CD4-positive, alpha-beta T cell treated with Interleukin-1 beta for 1 hour (primary cell): ENCODE results near the gene TMEM17.
A peak's percentile ranks its signal among the peaks of the same experiment; 100 is the strongest.

Experiments used
- DNase-seq, 2 donors: peaks; one replicate each; pipeline ENCODE4 v3.0.0-alpha.2; 2020 to 2022

Gene TMEM17

DNA sequence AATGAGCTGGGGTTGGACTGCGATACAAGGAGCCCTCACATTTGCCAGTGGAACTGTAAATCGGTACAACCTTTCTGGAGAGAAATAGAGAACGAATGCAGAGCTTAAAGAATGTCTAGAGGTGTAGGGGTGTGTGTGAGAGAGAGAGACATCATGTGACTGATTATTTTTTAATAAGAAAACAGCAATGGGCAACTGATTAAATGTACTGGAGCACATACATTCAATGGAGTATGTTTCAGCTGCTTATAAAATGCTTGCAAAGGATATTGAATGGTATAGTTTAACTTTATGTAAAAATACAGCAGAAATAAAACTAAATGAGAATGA, 391 bp upstream of the TMEM17 start:
- DNase-seq = no peak

DNA sequence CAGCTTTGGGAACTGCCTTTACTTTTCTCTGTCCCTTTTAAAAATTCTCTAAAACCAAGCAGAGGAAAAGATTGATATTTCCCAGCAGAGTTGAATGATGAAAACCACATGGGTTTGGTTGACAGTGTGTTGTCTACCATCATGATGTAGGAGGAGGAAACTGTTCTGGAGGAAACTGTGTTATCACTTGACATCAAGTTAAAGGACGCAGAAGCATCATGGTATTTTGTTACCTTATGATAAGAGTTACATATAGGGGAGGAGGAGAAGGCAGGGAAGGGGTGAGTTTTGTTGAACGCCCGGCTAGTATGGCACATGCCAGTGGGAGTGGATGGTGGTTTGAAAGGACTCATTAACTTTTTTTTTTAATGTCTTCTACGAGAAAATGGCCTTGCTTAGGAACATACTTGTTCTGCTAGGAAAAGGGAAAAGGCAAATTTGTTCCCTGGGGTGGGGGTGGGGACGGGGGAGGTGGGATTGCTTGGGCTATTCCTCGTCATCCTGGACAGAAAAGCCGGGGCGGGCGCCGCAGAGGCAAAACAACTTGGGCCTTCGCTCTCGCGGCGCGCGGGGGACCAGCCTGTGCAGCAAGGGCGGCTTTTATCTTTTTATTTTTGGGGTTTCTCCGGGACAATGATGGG, 766 bp downstream of the TMEM17 start:
- no peak for DNase-seq

- no peak for DNase-seq
These were observed 1.3 kb downstream of the TMEM17 start for GRCh38 chr2:62504657-62505056.

DNA sequence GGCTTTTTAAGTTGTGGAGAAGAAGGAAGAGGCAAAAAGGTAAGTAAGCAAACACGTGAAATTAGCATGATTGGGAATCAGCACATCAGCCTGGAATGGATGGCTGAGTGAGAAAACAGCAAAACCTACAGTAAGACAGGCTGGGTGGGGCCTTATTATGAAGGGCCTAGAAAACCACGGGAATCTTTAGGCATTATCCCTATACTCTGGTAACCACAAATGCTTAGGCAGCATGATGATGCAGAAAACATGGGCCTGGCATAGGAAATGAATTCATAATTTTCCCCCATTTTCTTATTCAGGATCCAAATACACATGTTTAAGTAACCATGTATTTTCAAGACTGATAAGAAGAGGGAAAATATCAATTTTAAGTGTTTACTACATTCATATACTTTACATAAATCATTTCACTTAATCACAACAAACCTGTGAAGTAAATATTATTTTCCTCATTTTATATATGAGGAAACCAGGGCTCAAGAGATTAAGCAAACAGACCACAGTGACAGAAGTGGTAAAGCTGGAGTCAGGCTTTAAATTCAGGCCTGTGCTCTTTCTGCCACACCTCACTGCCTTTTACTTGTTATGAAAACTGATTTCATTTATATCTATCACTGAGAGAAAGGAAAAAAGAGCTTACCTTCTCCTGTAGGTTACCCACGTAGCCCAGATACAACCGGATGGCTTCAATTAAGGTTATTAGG, 4.0 kb downstream of the TMEM17 start:
- DNase-seq = no peak

DNA sequence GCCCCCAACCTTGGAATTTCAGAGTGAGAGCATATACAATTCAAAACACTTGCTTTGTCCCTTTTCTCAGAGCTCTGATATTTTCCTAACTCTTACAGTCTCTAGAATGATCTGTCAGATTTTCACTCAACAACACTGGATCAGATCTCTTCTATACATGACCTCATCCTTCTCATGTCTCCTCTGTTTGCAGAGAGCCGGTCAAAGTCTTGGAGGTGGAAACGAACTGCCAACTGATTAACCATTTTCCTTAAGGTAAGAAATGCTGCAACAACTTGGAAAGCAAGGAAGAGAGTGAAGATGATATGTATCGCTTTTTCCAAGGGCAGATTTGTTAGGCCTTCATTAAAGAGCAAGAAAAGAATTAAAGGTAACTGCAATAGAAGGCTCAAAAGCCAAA, 4.9 kb downstream of the TMEM17 start:
- no peak for DNase-seq

GRCh38 chr2:62499430-62500060, 6.5 kb downstream of the TMEM17 start:
- no peak for DNase-seq

DNA sequence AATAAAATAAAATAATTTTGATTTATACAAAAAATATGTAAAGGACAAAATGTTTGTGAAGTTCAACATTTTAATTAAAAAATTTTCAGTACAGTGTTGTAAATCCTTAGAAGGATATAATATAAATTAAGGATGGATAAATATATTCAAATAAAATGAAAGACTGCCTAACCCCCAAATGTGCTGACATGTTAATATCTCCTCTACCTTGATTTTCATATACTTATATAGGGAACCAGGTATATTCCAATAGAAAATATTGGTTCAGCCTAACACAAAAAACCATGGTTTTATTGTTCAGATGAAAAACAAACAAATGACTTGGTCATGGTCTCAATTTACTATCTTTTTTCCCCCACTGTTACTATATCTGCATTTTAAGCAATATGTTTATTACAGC, 7.3 kb downstream of the TMEM17 start:
- DNase-seq = no peak

DNA sequence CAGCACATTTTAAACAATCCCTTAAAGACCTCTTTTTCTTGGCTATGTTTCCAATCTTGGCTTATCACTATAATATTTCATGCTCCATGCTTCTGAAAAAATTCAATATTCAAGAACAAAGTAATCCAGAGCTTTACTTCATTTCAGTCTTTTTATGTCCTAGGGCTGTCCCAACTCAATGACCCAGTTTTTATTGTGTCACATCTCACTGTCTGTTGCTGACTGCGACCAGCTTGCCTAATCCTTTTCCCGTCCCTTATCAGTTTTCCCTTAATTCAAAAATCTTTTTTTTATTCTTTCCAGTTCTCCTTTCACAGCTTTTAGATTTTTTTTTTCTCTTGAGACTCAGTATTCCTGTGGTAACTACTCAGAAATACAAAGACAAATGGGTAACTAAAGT, 10.2 kb downstream of the TMEM17 start:
- DNase-seq = no peak

- DNase-seq = no peak
These were observed 13.9 kb downstream of the TMEM17 start for GRCh38 chr2:62492048-62492447.

DNA sequence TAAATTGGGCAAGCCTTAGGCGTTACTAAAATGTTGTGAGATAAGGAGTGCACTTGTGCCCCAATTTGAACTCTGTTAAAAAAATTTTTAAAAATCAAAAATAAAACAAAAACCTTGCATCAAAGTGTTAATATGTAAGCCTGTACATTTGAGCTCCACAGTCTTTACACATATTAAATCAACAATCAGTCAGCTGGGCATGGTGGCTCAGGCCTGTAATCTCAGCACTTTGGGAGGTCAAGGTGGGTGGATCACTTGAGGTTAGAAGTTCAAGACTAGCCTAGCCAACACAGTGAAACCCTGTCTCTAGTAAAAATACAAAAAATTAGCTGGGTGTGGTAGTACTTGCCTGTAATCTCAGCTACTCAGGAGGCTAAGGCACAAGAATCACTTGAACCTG, 16.3 kb downstream of the TMEM17 start:
- DNase-seq = no peak

GRCh38 chr2:62489162-62489561, 16.8 kb downstream of the TMEM17 start:
- DNase-seq = no peak

DNA sequence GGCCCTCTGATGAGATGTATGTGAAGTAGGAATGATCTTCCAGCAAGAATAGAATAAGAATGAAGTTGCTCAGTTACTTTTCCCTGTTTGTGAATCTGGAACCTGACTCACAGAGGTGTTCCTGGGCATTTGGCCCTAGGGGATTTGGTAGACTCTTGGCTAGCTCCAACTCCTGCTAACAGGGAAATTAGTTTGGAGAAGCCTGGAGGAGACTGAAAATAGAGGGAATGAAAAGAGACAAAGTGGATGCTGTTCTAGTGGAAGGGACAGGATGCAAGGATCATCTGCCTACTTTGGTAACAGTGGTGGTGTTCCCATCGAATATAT, 19.6 kb downstream of the TMEM17 start:
- no peak for DNase-seq

- no peak for DNase-seq
These were observed 20.1 kb downstream of the TMEM17 start for GRCh38 chr2:62485761-62486438.

- DNase-seq = no peak
These were observed 23.2 kb downstream of the TMEM17 start for GRCh38 chr2:62482558-62483352.

GRCh38 chr2:62479917-62480316, 26.1 kb downstream of the TMEM17 start:
- no peak for DNase-seq

DNA sequence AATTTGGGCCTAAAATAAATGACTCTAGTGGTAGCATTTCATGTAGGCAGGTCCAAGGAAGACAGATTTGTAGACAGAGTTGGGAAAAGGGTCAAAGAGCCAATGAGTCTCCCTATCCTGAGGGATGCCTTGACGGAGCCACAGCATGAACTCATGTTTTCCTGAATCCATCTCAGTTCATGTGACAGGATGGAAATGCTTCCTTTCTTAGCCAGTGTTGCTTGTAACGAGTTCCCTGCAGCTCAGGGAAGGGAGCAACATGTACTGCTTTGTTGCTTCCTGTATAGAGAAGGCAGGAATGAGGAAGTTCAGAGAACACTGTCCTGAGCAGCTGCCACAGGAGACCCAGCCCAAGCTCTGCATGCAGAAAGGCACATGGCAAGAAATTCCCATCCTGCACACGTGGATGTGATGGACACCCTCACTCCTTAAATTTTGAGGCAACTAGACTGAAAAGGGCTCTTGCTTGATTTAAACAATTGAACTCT, 27.9 kb downstream of the TMEM17 start:
- DNase-seq = no peak

GRCh38 chr2:62477573-62477972, 28.4 kb downstream of the TMEM17 start:
- DNase-seq = no peak

- DNase-seq = peak in 1 of 2 donors; percentile 7
These were observed 30.6 kb downstream of the TMEM17 start for GRCh38 chr2:62475172-62476011.

GRCh38 chr2:62474176-62474575, 31.8 kb downstream of the TMEM17 start:
- no peak for DNase-seq

DNA sequence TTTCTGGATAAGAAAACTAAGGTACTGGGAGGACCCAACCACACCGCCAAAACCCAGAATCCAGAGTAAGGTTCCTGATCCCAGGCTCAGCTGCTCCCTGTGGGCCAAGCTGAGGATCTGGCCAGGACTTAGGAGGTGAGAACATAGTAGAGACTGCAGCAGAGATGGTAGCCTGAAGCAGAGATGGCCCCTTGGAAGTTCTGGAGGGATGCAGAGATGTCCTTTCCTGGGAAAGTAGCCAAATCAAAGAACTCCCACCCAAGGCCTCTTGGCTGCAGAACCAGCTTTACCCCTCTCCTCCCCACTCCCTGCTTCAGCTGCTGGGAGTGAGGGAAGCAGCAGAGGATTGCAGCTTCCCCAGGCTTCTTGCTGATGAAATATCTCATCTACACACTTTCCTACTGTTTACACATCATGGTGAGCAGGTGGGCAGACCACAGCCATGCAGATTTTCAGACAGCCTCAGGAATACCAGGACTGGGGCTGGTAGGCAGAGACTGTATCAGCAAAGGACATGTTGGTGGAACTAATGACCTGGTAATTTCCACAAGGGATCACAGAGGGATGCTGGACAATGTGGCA, 32.7 kb downstream of the TMEM17 start:
- DNase-seq = no peak

DNA sequence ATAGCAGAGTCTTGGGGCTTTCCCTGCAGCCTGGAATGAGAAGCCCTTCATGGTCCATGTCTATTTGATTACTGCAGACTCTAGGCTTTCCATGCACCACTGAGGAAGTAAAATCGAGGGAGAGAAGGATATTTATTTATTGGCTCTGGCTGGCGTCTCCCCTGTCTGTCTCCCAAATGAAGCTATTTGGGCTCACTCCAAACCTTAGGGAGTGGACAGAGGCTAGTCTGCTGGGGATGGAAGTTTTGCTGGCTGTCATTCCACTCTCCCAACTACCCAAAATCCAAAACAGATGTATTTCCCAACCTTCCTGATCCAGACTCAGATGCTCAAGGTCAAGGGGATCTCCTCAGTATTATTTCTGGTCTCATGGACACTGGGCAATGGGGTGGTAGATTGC, 33.7 kb downstream of the TMEM17 start:
- no peak for DNase-seq

- DNase-seq = no peak
These were observed 34.2 kb downstream of the TMEM17 start for GRCh38 chr2:62471816-62472215.
